NCI-H2081 (cell line): Measurements from ENCODE around the gene TRIM8.
"Not testable (repeated sequence)": the region's sequence is repeated elsewhere in the genome, so short reads cannot be mapped to it uniquely, and the experiment has no call there.

Experiments used
- DNase-seq, 2 experiments: peaks; one replicate each; lab custom pipeline; 2025; lab: John Stamatoyannopoulos, UW

TRIM8 gene

GRCh38 chr10:102650655-102651454 is 6.6 kb downstream of the TRIM8 start:
- DNase-seq, result no peak

GRCh38 chr10:102651455-102652169 is 7.3 kb downstream of the TRIM8 start:
- DNase-seq, result no peak

- no peak for DNase-seq
Observed at GRCh38 chr10:102652170-102652916, 8.1 kb downstream of the TRIM8 start.

GRCh38 chr10:102653060-102653459 is 8.8 kb downstream of the TRIM8 start:
- DNase-seq, result no peak

GRCh38 chr10:102654566-102654965 is 10.3 kb downstream of the TRIM8 start:
- DNase-seq, result no peak

GRCh38 chr10:102654969-102655368 is 10.7 kb downstream of the TRIM8 start:
- no peak for DNase-seq

- no peak for DNase-seq
Observed at GRCh38 chr10:102656026-102656425, 11.7 kb downstream of the TRIM8 start.

GRCh38 chr10:102656791-102657371 is 12.6 kb downstream of the TRIM8 start:
- DNase-seq, result no peak

GRCh38 chr10:102657451-102657850 is 13.2 kb downstream of the TRIM8 start:
- DNase-seq, result no peak

GRCh38 chr10:102657984-102658724 is 13.9 kb downstream of the TRIM8 start:
- no peak for DNase-seq

GRCh38 chr10:102658802-102659201 is 14.5 kb downstream of the TRIM8 start:
- DNase-seq, result no peak

GRCh38 chr10:102660888-102661657 is 16.8 kb downstream of the TRIM8 start:
- DNase-seq, result no peak

GRCh38 chr10:102661658-102662028 is 17.4 kb downstream of the TRIM8 start:
- no peak for DNase-seq

GRCh38 chr10:102665904-102666509 is 21.7 kb downstream of the TRIM8 start:
- no peak for DNase-seq

GRCh38 chr10:102667411-102667810 is 23.1 kb downstream of the TRIM8 start:
- DNase-seq, result not testable (repeated sequence)

GRCh38 chr10:102668326-102669107 is 24.2 kb downstream of the TRIM8 start:
- no peak for DNase-seq

GRCh38 chr10:102669206-102670064 is 25.2 kb downstream of the TRIM8 start:
- no peak for DNase-seq

GRCh38 chr10:102670065-102670670 is 25.9 kb downstream of the TRIM8 start:
- no peak for DNase-seq
